Sigmoid colon (tissue), 7 donors: ENCODE results near the gene DTX3L. TPM values are rescaled to one million over a fixed set of nuclear protein-coding genes. Genes with fewer than 3 reads are reported as not detected.

Experiments
- DNase-seq: peaks from one replicate; pipeline ENCODE4 v3.0.0-alpha.2; 2019
- H3K27ac ChIP-seq, 4 donors: fragments of 200-600 bp; sonication (generic); one replicate each; pipeline ENCODE4 v1.5.1; 2016 to 2019; ENCODE audit warnings: mild to moderate bottlenecking in 1 of 4
- H3K27me3 ChIP-seq, 3 donors: fragments of 200-600 bp; sonication (generic); one replicate each; pipeline ENCODE4 v1.5.1; 2019; ENCODE audit warnings: mild to moderate bottlenecking in 1 of 3
- H3K36me3 ChIP-seq, 4 donors: fragments of 200-600 bp; sonication (generic); one replicate each; pipeline ENCODE4 v1.5.1; 2016 to 2019
- H3K4me1 ChIP-seq, 4 donors: fragments of 200-600 bp; sonication (generic); one replicate each; pipeline ENCODE4 v1.5.1; 2017 to 2019
- H3K4me3 ChIP-seq, 4 donors: fragments of 200-600 bp; sonication (generic); one replicate each; pipeline ENCODE4 v1.5.1; 2017 to 2019; ENCODE audit warnings: mild to moderate bottlenecking in 2 of 4, moderate library complexity in 1 of 4
- H3K9me3 ChIP-seq, 4 donors: fragments of 200-600 bp in 3 of 4; sonication (generic) in 3 of 4; one replicate each; pipeline versions ENCODE4 v1.5.1 to v1.6.1; 2013 to 2019
- CTCF ChIP-seq, 4 experiments: fragments of 450-650 bp in 3 of 4; fragments of 200-600 bp in 1 of 4; IDR thresholded peaks; one replicate each; pipeline ENCODE4 v1.5.1; 2016 to 2019; ENCODE audit warnings: antibody characterized with exemption in 4 of 4, mild to moderate bottlenecking in 3 of 4, moderate library complexity in 2 of 4
- EP300 ChIP-seq, 4 donors: sonication (generic); formaldehyde crosslinking; IDR thresholded peaks; one replicate each; pipeline ENCODE4 v1.6.1; 2017; ENCODE audit warnings: antibody characterized with exemption in 4 of 4
- POLR2A ChIP-seq, 2 donors: fragments of 450-650 bp; IDR thresholded peaks; one replicate each; pipeline ENCODE4 v1.6.1; 2016; ENCODE audit warnings: antibody characterized with exemption in 2 of 2, mild to moderate bottlenecking in 2 of 2, moderate library complexity in 2 of 2
- POLR2AphosphoS5 ChIP-seq, 4 donors: sonication (generic); formaldehyde crosslinking; IDR thresholded peaks; one replicate each; pipeline ENCODE4 v1.6.1; 2017; ENCODE audit warnings: antibody characterized with exemption in 4 of 4
- WGBS, 2 donors: extraction: QIAGEN DNeasy Blood & Tissue Kit; methylation state at CpG; one replicate each; pipeline ENCODE4 v1.1.7; 2013; 5-methylcytosine and 5-hydroxymethylcytosine counted together
- intact Hi-C: fragments of 100-400 bp; cut with DNase I; formaldehyde crosslinking; loops from one replicate; pipeline ENCODE4 v1.15.1; 2023
- polyA plus RNA-seq, 3 donors: library from polyadenylated mRNA; stranded (reverse); fragments of 200-250 nt; gene quantifications; one replicate each; pipeline ENCODE4 v1.2.3, GENCODE V29; 2013
- total RNA-seq, 4 donors: library from RNA; depleted of rRNA; stranded (reverse); fragments of >200 nt; gene quantifications; one replicate each; pipeline ENCODE4 v1.1.0, GENCODE V29; 2016
- donor health status: healthy with polysubstance abuse.
- donor health status: Bipolar disorder and iron deficiency.
- donor health status: healthy.

Gene DTX3L
- total and polyA plus RNA-seq, 7 donors: 9.6 to 33.2 (median 22.8) TPM

- Histone ChIP-seq H3K9me3 (no peaks in the 10 kb centered on the region), H3K4me3 (no peak overlapping the region), H3K36me3 (peaks cover 0 to 33% (median 7%) of the 10 kb centered on the region in 4 donors), H3K27ac (no peak overlapping the region), H3K27me3 (no peaks in the 10 kb centered on the region), H3K4me1 (peaks cover 0 to 12% (median 4%) of the 10 kb centered on the region in 4 donors)
- 65 to 76% methylated on average over 8 of the region's 8 CpGs for WGBS, 2 donors
- no peak for DNase-seq
- intact Hi-C loops: no loop called here
- no peak for TF ChIP-seq POLR2AphosphoS5 (IDR thresholded peaks at IDR 0.05)
- TF ChIP-seq CTCF (IDR thresholded peaks at IDR 0.05): no peak
- no peak for TF ChIP-seq POLR2A (IDR thresholded peaks at IDR 0.05)
- TF ChIP-seq EP300 (IDR thresholded peaks at IDR 0.05): no peak
Observed at GRCh38 chr3:122576174-122576940, 12.2 kb downstream of the DTX3L start.

- DNase-seq: no peak
Observed at GRCh38 chr3:122577409-122578031, 13.4 kb downstream of the DTX3L start, which contains the start of gene PARP15. TSS of gene PARP15 (plus strand) at chr3:122577650. CDS start at chr3:122577668, 18 bp downstream.

DNA sequence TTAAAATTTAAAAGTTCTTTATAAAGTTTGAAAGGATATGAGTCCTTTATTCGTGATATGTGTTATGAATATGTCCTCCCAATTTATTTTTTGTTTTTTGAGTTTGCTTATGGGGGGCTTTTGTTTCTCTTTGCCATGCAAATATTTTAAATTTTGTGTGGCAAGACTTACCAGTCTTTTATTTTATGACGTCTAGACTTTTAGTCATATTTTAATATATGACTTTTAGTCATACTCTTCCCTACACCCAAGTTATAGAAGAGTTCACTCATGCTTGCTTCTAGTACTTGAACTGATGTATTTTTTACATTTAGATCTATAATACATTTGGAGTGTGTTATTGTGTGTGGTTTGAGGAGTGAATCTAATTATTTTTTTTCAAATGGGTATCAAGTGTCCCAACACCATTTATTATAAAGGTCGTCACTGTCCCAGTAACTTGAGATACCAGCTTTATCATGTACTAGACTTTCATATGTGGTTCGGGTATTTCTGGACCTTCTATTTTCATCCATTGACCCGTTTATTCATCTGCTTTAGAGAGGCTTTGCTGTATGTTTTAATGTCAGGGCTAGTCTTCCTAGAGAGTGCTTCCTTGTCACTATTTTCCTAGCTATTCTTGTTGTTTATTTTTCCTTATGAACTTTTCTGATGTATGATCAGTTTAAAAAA lies 14.1 kb downstream of the DTX3L start:
- peak overlapping the region in 1 of 4 donors; percentile 50 for H3K27ac ChIP-seq
- peaks cover 0 to 12% (median 4%) of the 10 kb centered on the region in 4 donors for H3K4me1 ChIP-seq
- WGBS, 2 donors: 42 to 44% methylated on average over 5 of the region's 5 CpGs
- intact Hi-C loops: no loop called here
- peaks cover 0 to 9% (median 5%) of the 10 kb centered on the region in 4 donors for H3K9me3 ChIP-seq
- H3K27me3 ChIP-seq: no peaks in the 10 kb centered on the region
- TF ChIP-seq EP300 (IDR thresholded peaks at IDR 0.05) (no peak), POLR2A (IDR thresholded peaks at IDR 0.05) (no peak), CTCF (IDR thresholded peaks at IDR 0.05) (no peak), POLR2AphosphoS5 (IDR thresholded peaks at IDR 0.05) (no peak)
- H3K4me3 ChIP-seq: peak overlapping the region; percentile 24 to 61 (median 52)
- no peak for DNase-seq
- peaks cover 0 to 15% (median 0%) of the 10 kb centered on the region in 4 donors for H3K36me3 ChIP-seq

More at GRCh38 chr3:122577409-122578031, 13.4 kb downstream of the DTX3L start, which contains the start of gene PARP15:
- Histone ChIP-seq H3K36me3 (peaks cover 0 to 22% (median 1%) of the 10 kb centered on the region in 4 donors), H3K4me3 (peak within 1 kb of the TSS; percentile 24 to 61 (median 52)), H3K27ac (peak within 1 kb of the TSS in 2 of 4 donors; percentile 32 to 50), H3K4me1 (peaks cover 0 to 12% (median 4%) of the 10 kb centered on the region in 4 donors), H3K9me3 (peaks cover 0 to 7% (median 5%) of the 10 kb centered on the region in 4 donors), H3K27me3 (no peaks in the 10 kb centered on the region)
- TF ChIP-seq POLR2AphosphoS5 (IDR thresholded peaks at IDR 0.05): peak in 1 of 4 donors; percentile 17
- TF ChIP-seq EP300 (IDR thresholded peaks at IDR 0.05): no peak
- intact Hi-C loops: no loop called here
- WGBS, 2 donors: 3 to 6% methylated on average over 40 of the region's 40 CpGs

GRCh38 chr3:122580470-122580869 lies 16.3 kb downstream of the DTX3L start:
- 63 to 79% methylated on average over 3 of the region's 3 CpGs for WGBS, 2 donors
- Histone ChIP-seq H3K27me3 (no peaks in the 10 kb centered on the region), H3K36me3 (no peaks in the 10 kb centered on the region), H3K9me3 (peaks cover 0 to 9% (median 5%) of the 10 kb centered on the region in 4 donors), H3K4me1 (peaks cover 0 to 12% (median 4%) of the 10 kb centered on the region in 4 donors), H3K27ac (no peak overlapping the region), H3K4me3 (no peak overlapping the region)
- no peak for DNase-seq
- intact Hi-C loops: no loop called here
- TF ChIP-seq CTCF (IDR thresholded peaks at IDR 0.05) (no peak), POLR2A (IDR thresholded peaks at IDR 0.05) (no peak), EP300 (IDR thresholded peaks at IDR 0.05) (no peak), POLR2AphosphoS5 (IDR thresholded peaks at IDR 0.05) (no peak)
